Right renal cortex interstitium (tissue), 3 donors: Measurements from ENCODE around the gene COX14. TPM values are rescaled to one million over a fixed set of nuclear protein-coding genes. Genes with fewer than 3 reads are reported as not detected.
A peak's percentile ranks its signal among the peaks of the same experiment; 100 is the strongest.
"Not testable (repeated sequence)": the region's sequence is repeated elsewhere in the genome, so short reads cannot be mapped to it uniquely, and the experiment has no call there.

Experiments
- DNase-seq, 3 donors: peaks; one replicate each; pipeline ENCODE4 v3.0.0-alpha.2; 2013; ENCODE audit warnings: low read depth in 3 of 3, low spot score in 2 of 3
- polyA plus RNA-seq, 3 donors: library from polyadenylated mRNA; unstranded; fragments of 120-200 nt; gene quantifications; one replicate each; pipeline ENCODE4 v1.2.1, GENCODE V29; 2013; ENCODE audit not compliant: insufficient read length in 3 of 3

Gene COX14
- polyA plus RNA-seq, 3 donors = 51.8 to 58.8 (median 54.8) TPM

- DNase-seq = no peak
These were observed 39.1 kb downstream of the COX14 start for GRCh38 chr12:50151047-50151687.

GRCh38 chr12:50154947-50155346, 42.9 kb downstream of the COX14 start:
- DNase-seq = not testable (repeated sequence)

- DNase-seq = no peak
These were observed 44.6 kb downstream of the COX14 start for GRCh38 chr12:50156641-50157040.

- DNase-seq = no peak
These were observed 45.2 kb downstream of the COX14 start for GRCh38 chr12:50157259-50157658.

GRCh38 chr12:50160643-50161042, 48.6 kb downstream of the COX14 start:
- no peak for DNase-seq

- DNase-seq = no peak
These were observed 50.2 kb downstream of the COX14 start for GRCh38 chr12:50162230-50162629.

GRCh38 chr12:50164963-50165362, 52.9 kb downstream of the COX14 start:
- no peak for DNase-seq

GRCh38 chr12:50166799-50167048, 54.7 kb downstream of the COX14 start:
- peak in 1 of 3 donors; percentile 19 for DNase-seq

- DNase-seq = peak; percentile 92 to 98 (median 97)
These were observed 55.2 kb downstream of the COX14 start, which contains the start of gene CERS5 for GRCh38 chr12:50167049-50167828. CERS5 (minus strand) TSS chr12:50167369; CDS start chr12:50167297, 72 bp downstream.

Other genes starting within 250 kb of the COX14 start
- 1 to 10 TPM; 2.1 to 5.9 (median 2.8) TPM for gene FAIM2, start 208.3 kb upstream of the COX14 start, polyA plus RNA-seq
- 100 to 1,000 TPM in 1 of 3 donors, 10 to 100 TPM in 2; 78.6 to 104 (median 97.4) TPM for gene AQP2, start 161.5 kb upstream of the COX14 start, polyA plus RNA-seq
- gene AQP5, start 150.4 kb upstream of the COX14 start, polyA plus RNA-seq = 1 to 10 TPM; 1.1 to 2.2 (median 2.0) TPM
- 10 to 100 TPM; 16.1 to 19.3 (median 18.4) TPM for gene AQP6, start 139.3 kb upstream of the COX14 start, polyA plus RNA-seq
- gene RACGAP1, start 86.7 kb upstream of the COX14 start, polyA plus RNA-seq = 10 to 100 TPM; 51.5 to 58.4 (median 57.5) TPM
- 1 to 10 TPM; 3.3 to 4.1 (median 4.0) TPM for gene ASIC1, start 54.6 kb upstream of the COX14 start, polyA plus RNA-seq
- gene SMARCD1, start 26.9 kb upstream of the COX14 start, polyA plus RNA-seq = 100 to 1,000 TPM; 157 to 185 (median 168) TPM
- 10 to 100 TPM; 49.8 to 81.4 (median 75.1) TPM for gene GPD1, start 8.2 kb upstream of the COX14 start, polyA plus RNA-seq
- gene CERS5, start 55.1 kb downstream of the COX14 start, polyA plus RNA-seq = 10 to 100 TPM; 84.5 to 87.9 (median 86.1) TPM
- gene LIMA1, start 171.3 kb downstream of the COX14 start, polyA plus RNA-seq = 10 to 100 TPM; 90.8 to 98.1 (median 92.2) TPM